Vagina (tissue), 2 donors: ENCODE measurements around the gene FOXS1.

Experiments
- POLR2AphosphoS5 ChIP-seq, 2 donors: sonication (generic); formaldehyde crosslinking; IDR thresholded peaks; one replicate each; pipeline ENCODE4 v1.9.0; 2017; ENCODE audit warnings: antibody characterized with exemption in 2 of 2, mild to moderate bottlenecking in 2 of 2, low read depth in 1 of 2; ENCODE audit not compliant: insufficient read depth in 1 of 2
- TF ChIP-seq, protein P1 (sequence below), 3 experiments: fragments of 450-650 bp in 2 of 3; fragments of 200-600 bp in 1 of 3; sonication (generic) in 1 of 3; IDR thresholded peaks; one replicate each; pipeline ENCODE4 v1.5.1; 2017 to 2019; ENCODE audit warnings: antibody characterized with exemption in 3 of 3, mild to moderate bottlenecking in 2 of 3, moderate library complexity in 2 of 3

DNA sequence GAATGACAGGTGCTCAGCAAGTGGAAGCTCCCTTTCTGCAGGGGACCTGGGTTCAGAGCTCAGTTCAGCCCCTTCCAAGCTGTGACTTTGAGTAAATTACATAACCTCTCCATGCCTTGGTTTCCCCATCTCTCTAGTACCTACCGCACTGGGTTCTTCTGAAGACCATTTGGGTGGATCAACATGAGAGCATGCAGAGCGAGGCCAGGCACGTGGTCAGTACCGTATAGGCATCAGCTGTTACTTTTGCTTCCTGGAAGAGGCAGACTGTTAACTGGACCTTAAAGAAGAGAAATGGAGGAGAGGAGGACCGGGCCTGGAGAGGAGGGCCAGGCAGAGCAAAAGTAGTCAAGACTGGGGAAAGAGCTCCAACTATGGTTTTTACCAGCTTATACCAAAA lies 27.9 kb downstream of the FOXS1 start:
- TF ChIP-seq, protein P1, sequence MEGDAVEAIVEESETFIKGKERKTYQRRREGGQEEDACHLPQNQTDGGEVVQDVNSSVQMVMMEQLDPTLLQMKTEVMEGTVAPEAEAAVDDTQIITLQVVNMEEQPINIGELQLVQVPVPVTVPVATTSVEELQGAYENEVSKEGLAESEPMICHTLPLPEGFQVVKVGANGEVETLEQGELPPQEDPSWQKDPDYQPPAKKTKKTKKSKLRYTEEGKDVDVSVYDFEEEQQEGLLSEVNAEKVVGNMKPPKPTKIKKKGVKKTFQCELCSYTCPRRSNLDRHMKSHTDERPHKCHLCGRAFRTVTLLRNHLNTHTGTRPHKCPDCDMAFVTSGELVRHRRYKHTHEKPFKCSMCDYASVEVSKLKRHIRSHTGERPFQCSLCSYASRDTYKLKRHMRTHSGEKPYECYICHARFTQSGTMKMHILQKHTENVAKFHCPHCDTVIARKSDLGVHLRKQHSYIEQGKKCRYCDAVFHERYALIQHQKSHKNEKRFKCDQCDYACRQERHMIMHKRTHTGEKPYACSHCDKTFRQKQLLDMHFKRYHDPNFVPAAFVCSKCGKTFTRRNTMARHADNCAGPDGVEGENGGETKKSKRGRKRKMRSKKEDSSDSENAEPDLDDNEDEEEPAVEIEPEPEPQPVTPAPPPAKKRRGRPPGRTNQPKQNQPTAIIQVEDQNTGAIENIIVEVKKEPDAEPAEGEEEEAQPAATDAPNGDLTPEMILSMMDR (IDR thresholded peaks at IDR 0.05): no peak
- no peak for TF ChIP-seq POLR2AphosphoS5 (IDR thresholded peaks at IDR 0.05; ENCODE audit: insufficient read depth in 1 of 2, low read depth in 1 of 2)
